OCI-LY1 (cell line): Measurements from ENCODE around the gene ZSCAN5B.

Source experiments
- H2AFZ ChIP-seq: fragments of 200-600 bp; sonication (generic), shearing (Covaris generic); 2 replicates; pipeline ENCODE4 v1.6.0; 2014; ENCODE audit warnings: antibody characterized with exemption, mild to moderate bottlenecking, low read length
- H3F3A ChIP-seq: fragments of 200-600 bp; sonication (generic), shearing (Covaris generic); 2 replicates; pipeline ENCODE4 v1.6.0; 2014; ENCODE audit warnings: mild to moderate bottlenecking, antibody characterized with exemption, low read length, moderate library complexity; ENCODE audit not compliant: insufficient read depth
- H3K27ac ChIP-seq: fragments of 200-600 bp; sonication (generic); 2 replicates; pipeline ENCODE4 v1.5.1; 2014; ENCODE audit warnings: low read length, mixed run types, mild to moderate bottlenecking, low read depth; ENCODE audit not compliant: poor library complexity, severe bottlenecking
- H3K27me3 ChIP-seq: fragments of 200-600 bp; sonication (generic); 2 replicates; pipeline ENCODE4 v1.6.0; 2014; ENCODE audit warnings: antibody characterized with exemption, mild to moderate bottlenecking, low read length, moderate library complexity; ENCODE audit not compliant: insufficient read depth
- H3K36me3 ChIP-seq: fragments of 200-600 bp; sonication (generic); 2 replicates; pipeline ENCODE4 v1.6.1; 2014; ENCODE audit warnings: mild to moderate bottlenecking, antibody characterized with exemption, low read length, moderate library complexity, mixed read lengths; ENCODE audit not compliant: insufficient read depth
- H3K4me1 ChIP-seq: fragments of 200-600 bp; sonication (generic); 2 replicates; pipeline ENCODE4 v1.5.1; 2014; ENCODE audit warnings: mild to moderate bottlenecking, low read length, moderate library complexity; ENCODE audit not compliant: insufficient read depth, severe bottlenecking
- H3K4me2 ChIP-seq: fragments of 200-600 bp; sonication (generic), shearing (Covaris generic); 2 replicates; pipeline ENCODE4 v1.6.1; 2014; ENCODE audit warnings: low read length
- H3K4me3 ChIP-seq: fragments of 200-600 bp; sonication (generic); 2 replicates; pipeline ENCODE4 v1.5.1; 2014; ENCODE audit warnings: low read length, low read depth, mild to moderate bottlenecking, mixed read lengths; ENCODE audit not compliant: poor library complexity, severe bottlenecking
- H3K79me2 ChIP-seq: fragments of 200-600 bp; shearing (Covaris generic); 2 replicates; pipeline ENCODE4 v1.6.1; 2016; ENCODE audit warnings: mixed run types, low read length, mixed read lengths; ENCODE audit not compliant: insufficient read depth
- H3K9ac ChIP-seq: fragments of 200-600 bp; sonication (generic), shearing (Covaris generic); 2 replicates; pipeline ENCODE4 v1.6.1; 2014; ENCODE audit warnings: mild to moderate bottlenecking, low read length, mixed read lengths
- H3K9me2 ChIP-seq: fragments of 200-600 bp; sonication (generic), shearing (Covaris generic); 2 replicates; pipeline ENCODE4 v1.6.1; 2014; ENCODE audit warnings: low read depth, mild to moderate bottlenecking, low read length, mixed read lengths
- H3K9me3 ChIP-seq: fragments of 200-600 bp; shearing (Covaris generic); 2 replicates; pipeline ENCODE4 v1.6.1; 2014; ENCODE audit warnings: low read length, mixed read lengths
- H4K20me1 ChIP-seq: fragments of 200-600 bp; sonication (generic), shearing (Covaris generic); 2 replicates; pipeline ENCODE4 v1.6.0; 2016; ENCODE audit warnings: mild to moderate bottlenecking, low read length; ENCODE audit not compliant: insufficient read depth
- CTCF ChIP-seq: fragments of 200-600 bp; sonication (generic), shearing (Covaris generic); IDR thresholded peaks from 2 replicates; pipeline ENCODE4 v1.5.1; 2017; ENCODE audit warnings: mild to moderate bottlenecking, antibody characterized with exemption, low read length, moderate library complexity, mixed read lengths
- EZH2 ChIP-seq: fragments of 200-600 bp; sonication (generic), shearing (Covaris generic); IDR thresholded peaks from 2 replicates; pipeline ENCODE4 v1.8.0; 2017; ENCODE audit warnings: borderline replicate concordance, mixed run types, mild to moderate bottlenecking, antibody characterized with exemption, low read length, moderate library complexity, mixed read lengths

The ZSCAN5B gene

GRCh38 chr19:56159009-56159559, 38.5 kb downstream of the ZSCAN5B start:
- H3K27ac ChIP-seq = no peak overlapping the region
- H3K4me2 ChIP-seq = no peak overlapping the region
- no peaks in the 10 kb centered on the region for H3K9me2 ChIP-seq
- no peaks in the 10 kb centered on the region for H3K4me1 ChIP-seq
- H3K9ac ChIP-seq = no peak overlapping the region
- peaks cover 37% of the 10 kb centered on the region for H3K36me3 ChIP-seq
- H4K20me1 ChIP-seq = no peaks in the 10 kb centered on the region
- TF ChIP-seq EZH2 (no peak), CTCF (no peak)
- H3K79me2 ChIP-seq = no peaks in the 10 kb centered on the region
- no peaks in the 10 kb centered on the region for H3K27me3 ChIP-seq
- no peak overlapping the region for H2AFZ ChIP-seq
- no peaks in the 10 kb centered on the region for H3F3A ChIP-seq
- no peak overlapping the region for H3K4me3 ChIP-seq
- H3K9me3 ChIP-seq = no peaks in the 10 kb centered on the region

- H3F3A ChIP-seq = no peaks in the 10 kb centered on the region
- no peaks in the 10 kb centered on the region for H3K79me2 ChIP-seq
- H3K36me3 ChIP-seq = peaks cover 43% of the 10 kb centered on the region
- H3K27ac ChIP-seq = no peak overlapping the region
- H3K9me2 ChIP-seq = no peaks in the 10 kb centered on the region
- no peaks in the 10 kb centered on the region for H3K4me1 ChIP-seq
- no peaks in the 10 kb centered on the region for H4K20me1 ChIP-seq
- H3K9me3 ChIP-seq = no peaks in the 10 kb centered on the region
- H3K27me3 ChIP-seq = no peaks in the 10 kb centered on the region
- H3K4me2 ChIP-seq = no peak overlapping the region
- no peak overlapping the region for H3K4me3 ChIP-seq
- H2AFZ ChIP-seq = no peak overlapping the region
- TF ChIP-seq CTCF (no peak), EZH2 (no peak)
- H3K9ac ChIP-seq = no peak overlapping the region
Measured at GRCh38 chr19:56158170-56158757, 39.3 kb downstream of the ZSCAN5B start.

- Histone ChIP-seq H3K79me2 (no peaks in the 10 kb centered on the region), H4K20me1 (no peaks in the 10 kb centered on the region), H3K27me3 (no peaks in the 10 kb centered on the region), H3K4me1 (no peaks in the 10 kb centered on the region), H3K9me3 (no peaks in the 10 kb centered on the region), H3F3A (no peaks in the 10 kb centered on the region), H2AFZ (no peak overlapping the region), H3K27ac (no peak overlapping the region), H3K4me2 (no peak overlapping the region), H3K4me3 (no peak overlapping the region), H3K9ac (no peak overlapping the region), H3K36me3 (peaks cover 43% of the 10 kb centered on the region), H3K9me2 (no peaks in the 10 kb centered on the region)
- TF ChIP-seq CTCF = no peak
Measured at GRCh38 chr19:56156768-56157167, 40.8 kb downstream of the ZSCAN5B start.
